ENCODE results near the gene MINDY1.

MINDY1 gene

DNA sequence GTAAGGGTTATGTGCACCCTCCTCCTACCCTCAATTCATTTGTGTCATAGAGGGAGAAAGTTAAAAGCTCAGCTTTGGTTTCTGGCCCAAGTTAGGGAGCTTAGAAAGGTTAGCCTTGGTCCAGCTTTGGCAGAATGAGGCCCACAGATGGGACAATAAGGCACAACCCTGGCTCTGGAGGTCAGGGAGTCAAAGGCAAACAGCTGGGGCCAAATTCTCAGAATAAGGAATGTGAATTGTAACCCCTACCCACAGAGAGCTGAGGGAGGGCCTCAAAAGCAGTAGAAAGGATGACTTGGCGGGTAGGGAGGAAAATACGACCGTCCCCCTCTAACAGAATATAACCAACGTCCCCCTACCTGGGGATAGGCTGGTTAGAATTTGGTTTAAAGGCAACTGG, 41.1 kb downstream of the MINDY1 start:
- Histone ChIP-seq H3K36me3 (replicated peaks) (peaks cover 80% of the 10 kb centered on the region), H3K4me3 (ENCODE audit: low read depth, low read length) (no peak overlapping the region), H3K27me3 (replicated peaks) (no peaks in the 10 kb centered on the region), H3K27ac (no peak overlapping the region)
- TF ChIP-seq, protein P1, sequence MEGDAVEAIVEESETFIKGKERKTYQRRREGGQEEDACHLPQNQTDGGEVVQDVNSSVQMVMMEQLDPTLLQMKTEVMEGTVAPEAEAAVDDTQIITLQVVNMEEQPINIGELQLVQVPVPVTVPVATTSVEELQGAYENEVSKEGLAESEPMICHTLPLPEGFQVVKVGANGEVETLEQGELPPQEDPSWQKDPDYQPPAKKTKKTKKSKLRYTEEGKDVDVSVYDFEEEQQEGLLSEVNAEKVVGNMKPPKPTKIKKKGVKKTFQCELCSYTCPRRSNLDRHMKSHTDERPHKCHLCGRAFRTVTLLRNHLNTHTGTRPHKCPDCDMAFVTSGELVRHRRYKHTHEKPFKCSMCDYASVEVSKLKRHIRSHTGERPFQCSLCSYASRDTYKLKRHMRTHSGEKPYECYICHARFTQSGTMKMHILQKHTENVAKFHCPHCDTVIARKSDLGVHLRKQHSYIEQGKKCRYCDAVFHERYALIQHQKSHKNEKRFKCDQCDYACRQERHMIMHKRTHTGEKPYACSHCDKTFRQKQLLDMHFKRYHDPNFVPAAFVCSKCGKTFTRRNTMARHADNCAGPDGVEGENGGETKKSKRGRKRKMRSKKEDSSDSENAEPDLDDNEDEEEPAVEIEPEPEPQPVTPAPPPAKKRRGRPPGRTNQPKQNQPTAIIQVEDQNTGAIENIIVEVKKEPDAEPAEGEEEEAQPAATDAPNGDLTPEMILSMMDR (IDR thresholded peaks at IDR 0.05; ENCODE audit: low read depth, low read length, missing control alignments): no peak
- in situ Hi-C loops (cut with HindIII; ENCODE audit: low pct_ligation_motif_present, low sequenced_read_pairs): no loop called here
- no peak for DNase-seq

DNA sequence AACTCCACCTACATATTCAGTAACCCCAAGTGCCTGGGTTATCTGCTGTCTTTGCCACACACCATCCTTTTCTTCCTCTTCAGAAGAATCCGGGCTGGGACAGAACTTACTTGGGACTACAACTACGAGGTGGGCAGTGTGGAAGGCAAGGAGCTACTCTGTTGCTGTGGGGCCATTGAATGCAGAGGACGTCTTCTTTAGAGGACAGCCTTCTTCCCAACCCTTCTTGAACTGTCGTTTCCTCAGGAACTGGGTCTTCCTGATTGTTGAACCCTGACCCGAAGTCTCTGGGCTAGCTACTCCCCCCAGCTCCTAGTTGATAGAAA, 42.6 kb downstream of the MINDY1 start:
- no peak overlapping the region for H3K27ac ChIP-seq
- peaks cover 93% of the 10 kb centered on the region for H3K36me3 ChIP-seq (replicated peaks)
- TF ChIP-seq, protein P1 (IDR thresholded peaks at IDR 0.05; ENCODE audit: low read depth, low read length, missing control alignments): no peak
- in situ Hi-C loops (cut with HindIII; ENCODE audit: low pct_ligation_motif_present, low sequenced_read_pairs): no loop called here
- DNase-seq: no peak
- no peak overlapping the region for H3K4me3 ChIP-seq (ENCODE audit: low read depth, low read length)
- no peaks in the 10 kb centered on the region for H3K27me3 ChIP-seq (replicated peaks)

- no peak overlapping the region for H3K27ac ChIP-seq
- no peak for DNase-seq
- H3K36me3 ChIP-seq (replicated peaks): peaks cover 90% of the 10 kb centered on the region
Measured at GRCh38 chr1:150963321-150964163, 43.2 kb downstream of the MINDY1 start.

GRCh38 chr1:150961756-150962155, 44.9 kb downstream of the MINDY1 start:
- in situ Hi-C loops (cut with HindIII; ENCODE audit: low pct_ligation_motif_present, low sequenced_read_pairs): no loop called here
- H3K4me3 ChIP-seq (ENCODE audit: low read depth, low read length): no peak overlapping the region
- TF ChIP-seq, protein P1 (IDR thresholded peaks at IDR 0.05; ENCODE audit: low read depth, low read length, missing control alignments): no peak
- no peak overlapping the region for H3K27ac ChIP-seq
- peaks cover 75% of the 10 kb centered on the region for H3K36me3 ChIP-seq (replicated peaks)
- no peak for DNase-seq
- H3K27me3 ChIP-seq (replicated peaks): no peaks in the 10 kb centered on the region

More at GRCh38 chr1:150963321-150964163, 43.2 kb downstream of the MINDY1 start:
- Histone ChIP-seq H3K27me3 (replicated peaks) (no peaks in the 10 kb centered on the region), H3K4me3 (ENCODE audit: low read depth, low read length) (no peak overlapping the region)
- in situ Hi-C loops (cut with HindIII; ENCODE audit: low pct_ligation_motif_present, low sequenced_read_pairs): no loop called here
- TF ChIP-seq, protein P1 (IDR thresholded peaks at IDR 0.05; ENCODE audit: low read depth, low read length, missing control alignments): no peak

DNA sequence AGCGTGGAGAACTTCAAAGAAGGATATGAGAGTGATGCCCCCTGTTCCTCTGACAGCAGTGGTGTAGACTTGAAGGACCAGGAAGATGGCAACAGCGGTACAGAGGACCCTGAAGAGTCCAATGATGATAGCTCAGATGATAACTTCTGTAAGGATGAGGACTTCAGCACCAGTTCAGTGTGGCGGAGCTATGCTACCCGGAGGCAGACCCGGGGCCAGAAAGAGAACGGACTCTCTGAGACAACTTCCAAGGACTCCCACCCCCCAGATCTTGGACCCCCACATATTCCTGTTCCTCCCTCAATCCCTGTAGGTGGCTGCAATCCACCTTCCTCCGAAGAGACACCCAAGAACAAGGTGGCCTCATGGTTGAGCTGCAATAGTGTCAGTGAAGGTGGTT, 46.1 kb downstream of the MINDY1 start:
- Histone ChIP-seq H3K4me3 (ENCODE audit: low read depth, low read length) (no peak overlapping the region), H3K27ac (no peak overlapping the region), H3K36me3 (replicated peaks) (peaks cover 64% of the 10 kb centered on the region), H3K27me3 (replicated peaks) (no peaks in the 10 kb centered on the region)
- TF ChIP-seq, protein P1 (IDR thresholded peaks at IDR 0.05; ENCODE audit: low read depth, low read length, missing control alignments): no peak
- DNase-seq: no peak
- in situ Hi-C loops (cut with HindIII; ENCODE audit: low pct_ligation_motif_present, low sequenced_read_pairs): no loop called here

- peaks cover 49% of the 10 kb centered on the region for H3K36me3 ChIP-seq (replicated peaks)
- H3K4me3 ChIP-seq (ENCODE audit: low read depth, low read length): no peak overlapping the region
- no peak for DNase-seq
- TF ChIP-seq, protein P1 (IDR thresholded peaks at IDR 0.05; ENCODE audit: low read depth, low read length, missing control alignments): no peak
- H3K27ac ChIP-seq: no peak overlapping the region
- H3K27me3 ChIP-seq (replicated peaks): no peaks in the 10 kb centered on the region
- in situ Hi-C loops (cut with HindIII; ENCODE audit: low pct_ligation_motif_present, low sequenced_read_pairs): no loop called here
Measured at GRCh38 chr1:150957666-150958065, 49.0 kb downstream of the MINDY1 start.

Data from brain microvascular endothelial cell (primary cell).